Measurements from ENCODE around the gene SLC6A6. TPM values are rescaled to one million over a fixed set of nuclear protein-coding genes. Genes with fewer than 3 reads are reported as not detected.

The SLC6A6 gene
- total RNA-seq, 1 experiment from 2014 or later: 34.2 TPM

DNA sequence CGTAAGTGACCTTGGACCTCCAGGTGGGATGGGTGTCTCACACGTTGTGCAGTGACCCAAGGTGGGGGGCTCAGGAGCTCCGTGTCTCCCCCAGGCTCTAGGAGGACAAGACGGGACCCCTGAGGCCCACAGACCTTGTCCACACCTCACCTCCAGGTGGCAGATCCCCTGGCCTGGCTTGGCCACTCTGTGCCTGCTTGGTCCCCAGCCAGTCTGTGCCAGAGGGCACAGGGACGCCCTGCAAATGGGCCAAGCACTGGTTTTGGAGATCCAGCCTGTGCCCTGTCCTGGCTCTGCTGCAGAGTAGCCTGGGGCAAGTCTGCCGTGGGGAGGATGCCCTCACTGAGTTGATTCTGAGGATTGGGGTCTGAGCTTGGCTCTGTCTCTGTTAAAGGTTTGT is 14.0 kb downstream of the SLC6A6 start:
- no peak for DNase-seq (ENCODE audit: low spot score)

DNA sequence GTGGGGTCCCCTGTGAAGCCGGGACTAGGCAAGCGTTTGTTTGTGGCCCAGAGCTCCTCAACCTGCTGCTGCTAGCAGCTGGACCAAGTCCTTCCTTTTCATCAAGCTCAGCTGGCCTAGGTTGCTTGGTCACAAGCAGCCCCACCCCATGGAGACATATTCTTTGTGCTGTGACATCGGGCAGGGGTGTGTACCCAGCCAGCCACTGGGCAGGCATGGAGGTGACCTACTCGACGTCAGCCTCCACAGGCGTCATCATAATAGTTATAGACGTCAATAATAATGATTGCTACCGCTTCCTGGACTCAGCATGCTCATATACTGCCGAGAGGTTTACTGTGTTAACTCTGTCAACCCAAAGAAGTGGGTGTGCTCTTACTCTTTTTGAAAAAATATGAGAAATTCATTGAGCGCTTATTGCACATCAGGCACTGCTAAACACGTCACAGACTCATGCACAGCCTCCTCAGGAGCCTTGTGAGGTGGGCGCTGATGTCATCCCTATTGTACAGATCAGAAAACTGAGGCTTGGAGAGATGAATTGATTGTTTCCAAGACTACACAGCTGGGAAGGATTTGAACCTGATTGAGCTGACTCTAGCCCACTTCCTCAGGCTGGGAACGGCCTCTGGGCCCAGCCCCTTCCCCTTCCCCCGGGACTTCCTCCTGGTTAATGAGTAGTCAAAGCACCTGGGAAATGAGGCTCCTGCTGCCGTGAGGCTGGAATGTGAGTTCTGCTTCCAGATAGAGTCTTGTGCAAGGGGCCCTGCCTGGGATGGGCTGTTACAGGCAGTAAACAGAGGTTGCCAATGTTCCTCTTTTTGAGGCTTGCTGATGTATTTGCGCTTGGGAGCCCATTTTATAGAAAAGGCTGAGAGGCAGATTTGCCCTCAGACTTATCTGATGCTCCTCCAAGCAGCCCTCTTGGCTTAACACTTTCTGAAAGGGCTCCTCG is 16.2 kb downstream of the SLC6A6 start:
- DNase-seq (ENCODE audit: low spot score): no peak

DNA sequence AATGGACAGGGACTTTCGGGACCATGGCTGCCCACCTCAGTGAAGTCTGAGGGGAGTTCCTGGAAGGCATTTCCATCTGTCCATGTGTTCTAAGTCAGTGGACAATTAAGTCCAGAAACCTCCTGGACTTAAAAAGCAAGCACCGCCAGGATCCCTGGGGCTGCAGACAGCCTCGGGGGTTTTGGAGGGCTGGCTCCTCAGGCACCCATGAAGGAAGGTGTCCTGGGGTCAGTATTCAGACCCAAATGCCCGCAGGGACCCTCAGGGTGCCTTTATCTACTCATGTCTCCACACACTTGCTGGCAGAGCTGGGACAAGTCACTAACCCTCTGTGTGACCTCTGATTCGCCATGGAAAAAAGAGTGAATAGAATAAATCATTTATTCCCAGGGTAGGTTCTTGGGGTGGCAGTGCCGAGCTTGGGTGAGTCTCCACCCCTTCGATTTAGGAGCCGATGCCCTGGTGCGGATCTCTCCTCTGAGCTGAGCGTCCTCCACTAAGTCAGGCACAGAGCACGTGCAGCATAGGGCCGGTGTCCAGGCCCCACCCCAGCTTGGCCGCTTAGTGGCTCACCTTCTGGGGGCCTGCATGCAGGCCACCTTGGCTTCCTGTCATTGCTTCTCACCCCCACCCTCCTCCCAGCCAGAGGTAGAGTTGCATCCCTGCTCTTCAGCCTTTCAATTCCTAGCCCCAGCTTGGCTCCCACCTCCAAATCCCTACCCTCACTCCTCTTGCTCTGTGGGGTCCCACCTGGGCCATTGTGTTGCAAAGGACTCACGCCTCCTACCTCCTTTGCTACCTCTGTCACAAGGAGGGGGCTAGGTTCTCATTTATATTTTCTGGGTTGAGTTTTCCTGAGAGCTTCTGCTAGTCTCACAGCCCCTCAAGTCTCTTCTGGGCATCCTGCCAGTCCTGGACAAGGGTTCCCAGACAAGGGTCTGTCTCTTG is 19.9 kb downstream of the SLC6A6 start:
- no peak for DNase-seq (ENCODE audit: low spot score)

DNA sequence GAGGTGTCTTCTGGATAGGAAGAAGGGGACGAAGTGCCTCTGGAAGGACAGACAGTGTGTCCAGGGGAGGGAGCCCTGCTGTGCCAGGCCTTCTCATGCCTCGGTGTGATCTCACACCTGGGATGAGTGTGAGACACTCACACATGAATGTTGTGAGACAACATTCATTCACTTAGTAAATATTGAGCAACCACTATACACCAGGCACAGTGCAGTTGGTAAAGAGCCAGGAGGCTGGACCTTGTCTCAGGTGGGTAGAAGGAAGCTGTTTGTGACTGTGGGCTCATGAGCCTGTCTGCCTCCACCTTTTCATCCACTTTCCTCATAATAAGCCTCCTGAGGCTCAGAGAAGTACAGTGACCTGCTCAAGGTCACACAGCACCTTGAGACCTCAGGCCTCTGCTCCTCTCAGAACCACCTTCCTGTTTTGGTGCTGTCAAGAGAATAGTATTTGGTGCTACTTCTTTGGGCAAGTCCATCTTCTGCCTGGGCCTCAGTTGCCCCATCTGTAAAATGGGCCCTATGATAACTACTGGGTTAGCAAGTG is 20.9 kb downstream of the SLC6A6 start:
- no peak for DNase-seq (ENCODE audit: low spot score)

DNA sequence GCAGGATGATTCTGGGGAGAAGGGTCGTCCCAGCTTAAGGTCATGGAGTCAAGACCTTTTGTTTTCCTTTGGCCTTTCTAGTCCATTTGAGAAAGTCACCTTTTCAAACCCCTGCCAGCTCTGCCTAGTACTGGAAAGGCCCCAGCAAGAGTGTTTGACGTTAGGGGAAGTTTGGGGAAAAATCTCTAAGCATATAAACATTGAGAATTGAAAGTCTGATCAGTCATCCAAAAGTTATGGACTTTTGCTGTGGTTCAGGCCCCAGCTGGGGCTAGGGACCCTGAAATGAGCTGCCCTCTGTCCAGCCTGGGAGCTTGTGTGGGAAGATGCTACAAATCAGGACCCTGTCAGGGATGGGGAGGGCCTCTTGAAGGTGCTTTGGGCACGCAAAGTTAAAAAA is 21.6 kb downstream of the SLC6A6 start:
- no peak for DNase-seq (ENCODE audit: low spot score)

DNA sequence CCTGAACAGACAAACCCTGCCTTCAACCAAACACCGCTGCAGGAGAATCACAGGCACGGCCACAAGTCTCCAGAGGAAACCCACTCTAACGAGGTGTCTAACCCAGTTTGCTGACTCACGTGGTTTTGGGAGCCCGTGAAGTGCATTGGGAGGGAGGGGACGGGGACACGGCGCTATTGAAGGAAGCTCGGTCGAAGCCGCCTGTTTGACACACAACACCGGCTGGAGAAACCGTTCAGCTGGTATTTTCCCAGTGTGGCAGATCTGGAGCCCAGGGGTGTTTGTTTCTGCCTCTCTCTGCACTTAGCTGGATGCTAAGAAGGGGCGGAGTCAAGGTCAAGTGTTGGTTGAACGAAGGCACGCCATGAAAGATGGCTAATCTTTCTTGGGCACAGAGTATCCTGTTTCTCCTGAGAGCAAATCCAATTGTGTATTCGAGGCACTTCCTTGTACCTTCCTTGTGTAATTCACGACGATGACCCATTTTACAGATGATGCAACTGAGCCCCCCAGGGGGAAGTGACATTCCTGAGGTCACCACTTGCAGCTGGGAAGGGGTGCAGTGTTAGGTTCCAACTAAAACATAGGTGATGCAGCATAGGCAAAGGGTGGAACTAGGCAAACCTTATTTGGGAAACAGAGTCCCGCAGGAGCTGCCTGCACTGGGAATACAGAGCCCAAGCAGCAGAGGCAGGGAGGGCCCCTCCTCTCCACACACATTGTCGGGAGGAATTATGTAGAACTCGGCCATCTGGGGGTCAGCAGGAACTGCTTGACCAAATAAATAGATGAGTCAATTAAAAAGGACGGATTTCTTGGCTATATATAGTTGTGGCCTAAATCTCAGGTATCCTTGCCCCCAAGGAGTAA is 22.5 kb downstream of the SLC6A6 start:
- DNase-seq (ENCODE audit: low spot score): no peak

DNA sequence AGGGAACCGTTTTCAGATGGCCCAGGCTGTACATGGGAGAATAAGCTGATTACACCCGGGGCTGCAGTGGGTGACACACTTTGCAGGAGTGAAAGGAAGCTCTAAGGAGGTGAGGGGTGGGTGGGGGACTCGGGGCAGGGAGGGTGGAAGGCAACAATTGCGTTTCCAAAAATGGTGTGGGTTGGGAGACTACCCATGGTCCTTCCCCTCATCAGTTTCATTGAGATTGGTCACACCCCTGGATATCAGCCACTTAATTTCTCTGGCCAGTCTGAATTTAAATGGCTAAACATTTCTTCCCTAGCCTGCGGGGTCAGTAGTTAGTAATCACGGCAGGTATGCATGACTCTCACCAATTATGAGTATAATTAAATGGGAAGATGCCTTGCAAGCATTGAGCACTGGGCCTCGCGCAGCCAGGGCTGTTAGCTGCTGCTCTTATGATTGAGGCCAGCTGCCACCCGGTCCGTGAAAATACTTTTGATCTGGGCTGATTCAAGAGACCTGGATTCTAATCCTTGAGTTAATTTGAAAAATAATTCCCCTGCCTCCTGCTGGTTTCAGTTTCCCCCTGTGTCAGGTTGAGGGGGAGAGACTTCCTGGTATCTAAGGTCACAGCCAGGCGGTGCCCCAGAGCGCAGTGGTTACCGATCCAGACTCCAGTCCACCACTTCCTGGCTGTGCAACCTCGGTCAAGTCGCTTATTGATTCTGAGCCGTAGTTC is 23.3 kb downstream of the SLC6A6 start:
- DNase-seq (ENCODE audit: low spot score): no peak

DNA sequence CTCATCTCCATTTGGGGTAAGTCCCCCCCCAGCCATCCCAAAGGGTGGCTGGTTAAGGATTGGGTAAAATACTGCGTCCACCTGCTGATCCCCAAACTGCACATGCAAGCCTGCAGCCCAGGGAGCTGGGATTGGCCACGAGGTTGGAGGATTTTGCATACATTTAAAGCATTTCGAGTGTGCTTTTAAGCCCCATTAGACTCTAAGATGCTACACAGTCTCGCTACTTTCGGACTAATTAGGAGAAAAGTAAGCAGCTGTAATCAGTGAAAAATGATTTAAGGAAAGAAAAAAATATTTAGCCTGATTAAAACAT is 23.9 kb downstream of the SLC6A6 start:
- no peak for DNase-seq (ENCODE audit: low spot score)

DNA sequence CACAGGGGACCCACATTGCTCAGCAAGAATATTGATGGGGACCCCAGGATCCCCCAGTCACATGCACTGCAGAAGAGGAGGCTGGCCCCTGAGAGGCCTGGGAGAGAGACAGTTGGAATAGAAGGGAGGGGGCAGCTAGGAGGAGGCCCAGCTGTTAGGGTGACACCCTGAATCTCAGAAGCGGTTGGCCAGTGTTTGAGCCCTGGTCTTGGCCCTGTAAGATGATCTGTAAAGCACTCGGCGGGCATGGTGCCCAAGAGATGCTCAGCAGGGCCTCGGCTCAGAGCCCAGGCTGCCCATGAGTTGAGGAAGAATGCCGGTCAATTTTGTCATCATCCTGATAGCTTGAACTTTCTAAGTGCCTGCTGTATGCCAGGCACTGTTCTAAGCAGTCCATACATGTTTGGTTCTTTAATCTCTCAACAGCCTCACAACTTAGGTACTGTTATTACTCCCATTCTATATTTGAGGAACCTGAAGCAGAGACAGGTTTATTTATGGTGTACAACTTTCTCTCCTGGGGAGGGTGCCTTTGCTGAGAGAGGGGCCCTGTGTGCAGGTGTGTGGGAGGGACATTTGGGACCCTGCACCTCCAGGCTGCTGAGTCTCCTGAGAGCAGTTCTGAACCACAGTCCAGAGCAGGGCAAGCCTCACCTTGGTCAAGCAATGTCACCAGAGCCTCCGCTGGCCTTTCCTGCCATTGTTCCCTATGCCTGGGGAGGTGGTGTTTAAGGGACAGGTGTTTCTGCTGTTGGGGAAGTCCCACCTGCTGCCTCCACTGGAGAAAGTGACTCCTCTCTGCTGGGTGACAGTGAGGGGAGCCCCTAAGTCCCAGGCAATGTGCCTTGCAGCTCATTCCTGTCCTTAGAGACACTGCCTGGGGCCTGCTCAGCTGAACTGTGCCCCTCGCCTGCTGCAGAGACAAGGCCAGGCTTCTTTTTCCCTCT is 26.0 kb downstream of the SLC6A6 start:
- DNase-seq (ENCODE audit: low spot score): peak; percentile 75

DNA sequence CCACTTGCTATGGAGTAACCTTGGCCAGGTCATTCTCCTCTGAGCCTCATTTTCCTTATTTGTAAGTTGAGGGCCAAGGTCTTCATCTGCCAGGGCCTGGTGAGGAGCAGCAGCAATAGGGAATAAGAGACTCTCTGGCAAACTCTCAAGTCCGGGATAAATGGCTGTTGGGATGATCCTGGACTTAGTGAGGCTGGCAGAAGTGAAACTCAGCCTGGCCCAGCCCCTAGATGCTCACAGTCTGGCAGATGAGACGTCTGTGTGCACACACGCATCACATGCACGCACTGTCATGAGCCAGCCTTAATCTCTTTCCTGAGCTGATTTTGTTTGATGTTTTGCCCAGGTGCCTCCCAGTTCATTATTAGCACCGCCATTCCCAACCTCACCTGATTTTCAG is 26.8 kb downstream of the SLC6A6 start:
- DNase-seq (ENCODE audit: low spot score): no peak

DNA sequence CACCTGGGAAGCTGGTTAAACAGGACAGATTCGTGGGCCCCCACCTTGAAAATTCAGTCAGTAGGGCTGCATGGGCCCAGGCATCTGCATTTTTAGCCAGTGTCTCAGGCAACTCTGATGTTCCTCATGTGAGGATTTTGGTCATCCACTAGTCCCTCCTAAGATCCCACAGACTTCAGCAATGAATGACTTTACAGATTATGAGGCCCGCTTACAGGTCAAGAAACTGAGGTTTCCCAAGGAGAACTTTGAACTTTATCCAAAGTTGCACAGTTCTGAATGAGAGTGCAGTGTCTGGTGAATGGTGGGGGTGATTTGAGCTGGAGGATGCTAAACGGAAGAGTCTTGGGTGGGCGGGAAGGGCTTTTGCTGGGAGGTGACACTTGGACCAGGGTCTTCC is 27.2 kb downstream of the SLC6A6 start:
- no peak for DNase-seq (ENCODE audit: low spot score)

DNA sequence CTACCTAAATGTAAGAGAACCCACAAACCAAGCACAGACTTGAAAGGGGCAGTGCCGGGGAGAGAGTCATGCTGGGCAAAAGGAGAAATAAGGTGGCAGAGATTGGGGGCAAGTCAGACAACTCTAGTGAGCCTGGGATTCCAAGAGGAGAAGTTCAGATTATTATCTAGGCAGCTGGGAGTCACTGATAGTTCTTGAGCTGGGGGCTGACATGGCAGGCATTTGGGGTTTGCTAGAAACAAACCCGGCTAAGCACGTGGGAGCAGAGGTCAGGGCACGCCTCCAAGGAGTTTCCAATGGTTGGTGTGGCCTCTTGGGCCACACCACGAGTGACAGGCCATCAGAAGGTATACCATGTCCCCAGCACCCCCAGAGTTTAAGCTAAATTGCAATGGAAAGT is 27.6 kb downstream of the SLC6A6 start:
- DNase-seq (ENCODE audit: low spot score): no peak

DNA sequence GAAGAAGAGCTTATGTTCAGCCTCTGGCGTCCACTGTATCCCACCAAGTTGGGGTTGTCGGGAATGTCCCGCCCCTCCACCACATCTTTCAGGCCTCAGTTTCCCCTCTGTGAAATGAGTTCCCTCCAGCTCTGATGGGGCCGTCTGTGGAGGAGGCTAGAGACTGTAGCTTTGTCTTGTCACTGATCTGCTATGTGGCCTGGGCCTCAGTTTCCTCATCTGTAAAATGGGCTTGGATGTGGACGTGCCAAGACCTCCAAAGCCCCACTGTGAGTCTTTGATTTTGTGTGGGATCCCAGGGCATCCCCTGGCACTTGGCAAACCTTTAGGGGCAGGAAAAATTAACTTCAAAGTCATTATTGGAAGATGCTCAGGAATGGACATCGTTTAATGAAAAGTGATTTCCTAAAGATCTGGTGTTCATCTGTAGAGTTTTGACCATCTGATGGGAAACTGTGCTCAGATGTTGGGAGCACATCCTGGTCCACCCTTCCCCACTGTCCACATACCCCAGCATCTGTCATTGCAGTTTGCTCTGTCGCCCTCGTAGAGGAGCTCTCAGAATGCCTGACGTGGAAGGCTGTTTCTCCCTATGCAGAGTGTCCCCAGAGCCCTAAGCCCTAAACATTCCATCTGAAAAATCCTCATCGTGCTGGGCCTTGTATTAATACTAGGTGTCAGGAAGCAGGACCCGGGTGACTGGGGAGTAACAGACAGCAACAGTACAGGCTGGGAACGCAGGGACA is 28.5 kb downstream of the SLC6A6 start:
- no peak for DNase-seq (ENCODE audit: low spot score)

DNA sequence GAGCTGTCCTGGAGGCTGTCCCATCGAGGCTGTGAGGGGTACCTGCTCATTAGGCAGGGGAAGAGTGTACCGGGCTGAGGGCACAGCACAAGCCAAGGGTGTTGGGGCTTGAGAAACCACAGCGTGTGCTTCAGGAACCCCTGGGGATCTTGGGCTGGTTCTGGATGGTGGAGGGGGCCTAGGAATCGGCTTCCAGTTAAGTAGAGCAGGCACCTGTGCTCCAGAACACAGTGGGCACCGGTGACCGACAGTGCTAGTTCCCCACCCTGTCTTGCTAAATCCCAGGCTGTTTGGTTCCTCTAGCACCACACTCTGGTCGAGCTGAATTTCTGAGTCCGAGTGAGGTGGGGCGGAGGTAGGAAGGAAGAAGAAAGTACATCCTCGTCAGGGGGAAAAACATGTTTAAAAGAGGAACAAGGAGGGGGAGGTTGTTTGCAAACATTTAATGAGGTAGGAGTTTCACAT is 29.1 kb downstream of the SLC6A6 start:
- no peak for DNase-seq (ENCODE audit: low spot score)

DNA sequence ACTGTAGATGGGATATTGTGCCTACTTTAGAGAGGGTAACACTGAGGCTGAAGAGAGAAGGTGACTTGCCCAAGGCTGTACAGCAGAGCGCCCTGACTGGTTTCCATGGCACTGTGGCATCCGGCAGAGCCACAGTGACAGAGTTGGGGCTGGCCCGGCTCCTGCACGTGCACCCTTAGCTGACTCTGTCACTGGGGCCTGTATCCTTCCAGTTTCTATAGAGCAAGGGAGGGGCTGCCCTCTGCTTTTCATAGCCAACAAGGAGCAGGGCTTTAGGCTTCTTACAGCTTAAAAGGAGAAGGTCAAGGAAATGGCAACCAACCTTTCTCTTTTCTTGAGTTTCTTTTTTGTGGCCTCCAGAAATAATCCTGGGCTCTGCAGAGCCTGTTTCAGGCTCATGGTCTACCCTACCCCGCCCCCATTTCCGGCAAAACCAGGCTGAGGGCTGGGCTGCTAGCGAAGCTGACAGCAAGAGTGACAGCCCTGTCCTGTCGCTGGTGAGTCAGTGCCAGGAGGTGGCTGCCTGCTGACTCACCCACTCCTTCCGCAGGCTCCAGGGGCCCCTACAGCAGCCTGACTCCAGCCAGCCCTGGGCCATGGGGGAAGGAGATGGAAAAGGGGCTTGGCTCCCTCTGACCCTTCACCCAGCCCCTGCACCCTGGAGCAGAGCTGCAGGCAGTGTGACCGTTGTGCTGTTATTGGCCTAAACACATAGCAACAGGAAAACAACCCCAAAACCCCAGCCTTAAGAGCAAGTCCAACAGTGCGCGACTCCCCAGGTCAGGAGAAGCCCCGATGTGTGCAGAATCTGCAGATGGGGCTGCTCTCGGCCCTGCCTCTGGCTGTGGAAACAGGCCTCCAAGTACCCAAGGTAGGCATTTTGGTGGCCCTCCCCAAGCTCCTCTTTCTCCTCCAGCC is 29.8 kb downstream of the SLC6A6 start:
- DNase-seq (ENCODE audit: low spot score): peak; percentile 97

DNA sequence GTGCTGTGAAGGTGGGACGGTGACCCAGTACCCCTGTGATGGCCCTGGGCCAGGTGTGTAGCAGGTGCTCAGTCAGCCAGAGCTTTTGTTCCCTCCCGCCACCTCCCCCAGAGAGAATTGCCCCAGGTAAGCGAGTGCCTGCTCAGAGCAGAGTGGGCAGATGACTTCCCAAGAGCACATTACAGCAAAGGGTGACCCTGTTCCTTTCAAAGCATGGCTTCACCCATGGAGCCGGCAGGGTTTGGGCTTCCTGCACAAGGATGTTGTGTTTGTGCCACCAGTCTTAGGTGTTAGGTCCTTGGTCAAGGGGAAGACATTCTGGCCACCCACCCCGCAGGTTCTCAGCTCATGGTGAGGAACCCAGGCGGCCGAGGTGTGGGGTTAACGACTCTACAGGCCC is 30.7 kb downstream of the SLC6A6 start:
- DNase-seq (ENCODE audit: low spot score): no peak

DNA sequence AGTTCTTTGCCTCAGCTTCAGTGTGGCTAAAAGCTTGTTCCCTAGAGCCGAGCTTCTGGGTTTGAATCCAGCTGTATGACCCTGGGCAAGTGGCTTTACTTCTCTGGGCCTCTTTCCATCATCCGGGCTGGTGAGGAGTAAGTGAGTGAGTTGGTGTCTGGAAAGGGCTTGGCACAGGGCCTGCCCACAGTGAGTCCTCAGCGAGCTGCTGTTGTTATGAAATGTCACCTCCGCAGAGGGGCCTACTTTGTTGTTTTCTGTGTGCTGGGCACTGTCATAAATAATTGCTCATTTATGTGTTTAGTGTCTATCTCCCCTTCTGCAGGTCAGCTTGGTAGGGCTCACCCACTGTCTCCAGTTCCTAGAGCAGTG is 31.7 kb downstream of the SLC6A6 start:
- DNase-seq (ENCODE audit: low spot score): peak; percentile 68

Data from A172 (cell line).